GM23338 (cell line): Measurements from ENCODE around the gene TMC1. TPM values are rescaled to one million over a fixed set of nuclear protein-coding genes. Genes with fewer than 3 reads are reported as not detected.

ENCODE experiments used
- ATAC-seq: fragments of 200-7000 bp; cut with Tn5 transposase; 3 replicates; pipeline ENCODE4 v1.9.1; 2020
- DNase-seq: peaks from one replicate; pipeline ENCODE4 v3.0.0-alpha.2; 2015; ENCODE audit warnings: low spot score
- H2AFZ ChIP-seq: fragments of 200-600 bp; sonication (generic); 2 replicates; pipeline ENCODE4 v1.8.0; 2016; ENCODE audit warnings: antibody characterized with exemption, mild to moderate bottlenecking, moderate library complexity
- H3F3A ChIP-seq: fragments of 200-600 bp; sonication (generic); replicated peaks from 2 replicates; pipeline ENCODE4 v1.8.0; 2017; ENCODE audit warnings: antibody characterized with exemption, mixed run types, low read depth
- H3K27ac ChIP-seq: fragments of 200-600 bp; sonication (generic); 2 replicates; pipeline ENCODE4 v1.6.1; 2016; ENCODE audit warnings: low read depth
- H3K27me3 ChIP-seq: fragments of 200-600 bp; sonication (generic); 2 replicates; pipeline ENCODE4 v1.8.0; 2016; ENCODE audit warnings: mild to moderate bottlenecking, mixed run types, moderate library complexity; ENCODE audit not compliant: insufficient read depth
- H3K36me3 ChIP-seq: fragments of 200-600 bp; sonication (generic); 2 replicates; pipeline ENCODE4 v1.8.0; 2016; ENCODE audit warnings: mild to moderate bottlenecking; ENCODE audit not compliant: insufficient read depth
- H3K4me1 ChIP-seq: fragments of 200-600 bp; sonication (generic); 2 replicates; pipeline ENCODE4 v1.8.0; 2016; ENCODE audit warnings: mild to moderate bottlenecking, moderate library complexity; ENCODE audit not compliant: insufficient read depth
- H3K4me2 ChIP-seq: fragments of 200-600 bp; sonication (generic); 2 replicates; pipeline ENCODE4 v1.7.1; 2017; ENCODE audit warnings: mixed run types
- H3K4me3 ChIP-seq: fragments of 200-600 bp; sonication (generic); 2 replicates; pipeline ENCODE4 v1.6.1; 2016; ENCODE audit warnings: mixed run types
- H3K79me2 ChIP-seq: fragments of 200-600 bp; sonication (generic); replicated peaks from 2 replicates; pipeline ENCODE4 v1.8.0; 2017; ENCODE audit warnings: mild to moderate bottlenecking; ENCODE audit not compliant: insufficient read depth
- H3K9me2 ChIP-seq: fragments of 200-600 bp; sonication (generic); 2 replicates; pipeline ENCODE4 v1.8.0; 2017; ENCODE audit not compliant: insufficient read depth
- H4K20me1 ChIP-seq: fragments of 200-600 bp; sonication (generic); replicated peaks from 2 replicates; pipeline ENCODE4 v1.8.0; 2017; ENCODE audit warnings: mild to moderate bottlenecking; ENCODE audit not compliant: insufficient read depth
- H3K27ac Mint-ChIP-seq: 2 replicates; pipeline ENCODE4 v1.8.0; 2020; ENCODE audit warnings: inconsistent platforms, mild to moderate bottlenecking, moderate library complexity, mixed read lengths
- H3K27me3 Mint-ChIP-seq: 3 replicates; pipeline ENCODE4 v1.8.0; 2022; ENCODE audit warnings: low read depth, mild to moderate bottlenecking, moderate library complexity, mixed read lengths, inconsistent platforms; ENCODE audit not compliant: insufficient read depth, poor library complexity
- H3K36me3 Mint-ChIP-seq: 3 replicates; pipeline ENCODE4 v1.8.0; 2021; ENCODE audit warnings: low read depth, mild to moderate bottlenecking, inconsistent platforms, moderate library complexity, mixed read lengths
- H3K4me1 Mint-ChIP-seq: 3 replicates; pipeline ENCODE4 v1.8.0; 2020; ENCODE audit warnings: mild to moderate bottlenecking, inconsistent platforms, mixed read lengths
- H3K4me3 Mint-ChIP-seq: 3 replicates; pipeline ENCODE4 v1.8.0; 2021; ENCODE audit warnings: moderate library complexity, mild to moderate bottlenecking, inconsistent platforms, mixed read lengths
- H3K9me3 Mint-ChIP-seq: 3 replicates; pipeline ENCODE4 v1.8.0; 2020; ENCODE audit warnings: moderate library complexity, mild to moderate bottlenecking, inconsistent platforms, mixed read lengths
- CREB1 ChIP-seq: fragments of 250-450 bp; sonication (Bioruptor Pico); IDR thresholded peaks from 2 replicates; pipeline ENCODE4 v1.5.0; 2020; ENCODE audit warnings: low read depth, mild to moderate bottlenecking, moderate library complexity
- CTCF ChIP-seq, 2 experiments: fragments of 200-600 bp in 1 of 2; sonication (generic) in 1 of 2; conservative IDR thresholded peaks; 2 replicates each; pipeline versions ENCODE4 v1.5.1 to v1.6.1; 2016 to 2017; ENCODE audit warnings: antibody characterized with exemption in 2 of 2, low read depth in 2 of 2, mild to moderate bottlenecking in 2 of 2, moderate library complexity in 1 of 2
- ETS1 ChIP-seq: IDR thresholded peaks from 2 replicates; pipeline ENCODE4 v1.6.1; 2016; ENCODE audit warnings: antibody characterized with exemption
- EZH2 ChIP-seq: fragments of 200-600 bp; sonication (generic); IDR thresholded peaks from one replicate; pipeline ENCODE4 v1.8.0; 2017; ENCODE audit warnings: antibody characterized with exemption, mild to moderate bottlenecking, low read depth; ENCODE audit not compliant: unreplicated experiment
- EZH2phosphoT487 ChIP-seq: fragments of 200-600 bp; sonication (generic); IDR thresholded peaks from one replicate; pipeline ENCODE4 v1.8.1; 2018; ENCODE audit warnings: antibody characterized with exemption; ENCODE audit not compliant: unreplicated experiment
- JUNB ChIP-seq: IDR thresholded peaks from one replicate; pipeline ENCODE4 v1.6.1; 2016; ENCODE audit warnings: antibody characterized with exemption; ENCODE audit not compliant: unreplicated experiment
- NANOG ChIP-seq: IDR thresholded peaks from 2 replicates; pipeline ENCODE4 v1.6.1; 2016; ENCODE audit warnings: antibody characterized with exemption, borderline replicate concordance
- POLR2AphosphoS5 ChIP-seq: IDR thresholded peaks from 2 replicates; pipeline ENCODE4 v1.6.1; 2016; ENCODE audit warnings: antibody characterized with exemption, low read depth
- REST ChIP-seq: IDR thresholded peaks from one replicate; pipeline ENCODE4 v1.6.1; 2018; ENCODE audit warnings: antibody characterized with exemption; ENCODE audit not compliant: unreplicated experiment
- STAT1 ChIP-seq: IDR thresholded peaks from one replicate; pipeline ENCODE4 v1.6.1; 2016; ENCODE audit warnings: antibody characterized with exemption; ENCODE audit not compliant: unreplicated experiment
- ZNF114 ChIP-seq: fragments of 250-450 bp; sonication (Bioruptor Pico); IDR thresholded peaks from 2 replicates; pipeline ENCODE4 v1.5.0; 2020; ENCODE audit warnings: mild to moderate bottlenecking, moderate library complexity
- ZNF331 ChIP-seq: fragments of 250-450 bp; sonication (Bioruptor Pico); IDR thresholded peaks from 2 replicates; pipeline ENCODE4 v1.5.0; 2020; ENCODE audit warnings: low read depth, mild to moderate bottlenecking, moderate library complexity
- ZNF462 ChIP-seq: fragments of 250-450 bp; sonication (Bioruptor Pico); IDR thresholded peaks from 2 replicates; pipeline ENCODE4 v1.5.0; 2020; ENCODE audit warnings: mild to moderate bottlenecking, moderate library complexity
- polyA plus RNA-seq: library from polyadenylated mRNA; unstranded; fragments of >200 nt; fragmentation: Nextera tagmentation; extraction: Ambion mirVana; gene quantifications from 2 replicates; pipeline ENCODE4 v1.2.1, GENCODE V29; 2016
- total RNA-seq: library from RNA; depleted of rRNA; stranded (reverse); fragments of >200 nt; shearing (Covaris generic); gene quantifications from 2 replicates; pipeline ENCODE4 v1.2.3, GENCODE V29; 2014

The TMC1 gene
- total and polyA plus RNA-seq, 2 experiments from 2014 or later, result 0.61 to 1.2 TPM

- H3K4me3 ChIP-seq, result no peak overlapping the region
- TF ChIP-seq NANOG (no peak), STAT1 (no peak), ZNF462 (CRISPR knock-in tag) (no peak), JUNB (no peak), CTCF (conservative IDR thresholded peaks at IDR 0.05; ENCODE audit: low read depth in 2 of 2) (no peak), EZH2 (no peak), ZNF331 (no peak), REST (no peak), POLR2AphosphoS5 (no peak), ETS1 (no peak), EZH2phosphoT487 (no peak), CREB1 (no peak), ZNF114 (CRISPR knock-in tag) (no peak)
- Mint-ChIP-seq H3K4me3 (no peak overlapping the region), H3K36me3 (peaks cover 10% of the 10 kb centered on the region), H3K4me1 (peaks cover 26% of the 10 kb centered on the region; the same call in 2 of the 3 replicates), H3K9me3 (no peaks in the 10 kb centered on the region; the same call in 2 of the 3 replicates), H3K27me3 (peaks cover 2% of the 10 kb centered on the region), H3K27ac (no peak overlapping the region)
- H3K4me1 ChIP-seq, result peaks cover 20% of the 10 kb centered on the region
- no peak overlapping the region for H3K27ac ChIP-seq
- ATAC-seq, result no peak
- H3F3A ChIP-seq, result no peaks in the 10 kb centered on the region
- no peak overlapping the region for H3K4me2 ChIP-seq
- H2AFZ ChIP-seq, result no peak overlapping the region
- no peaks in the 10 kb centered on the region for H3K79me2 ChIP-seq
- no peaks in the 10 kb centered on the region for H3K27me3 ChIP-seq
- no peaks in the 10 kb centered on the region; the same call in 1 of the 2 replicates for H3K9me2 ChIP-seq
- no peaks in the 10 kb centered on the region for H3K36me3 ChIP-seq
- no peaks in the 10 kb centered on the region for H4K20me1 ChIP-seq
- no peak for DNase-seq
These were observed 163.2 kb downstream of the TMC1 start for GRCh38 chr9:72684615-72685014.
